GM12891 (cell line): ENCODE data around the gene GSG1.

ENCODE experiments used
- POLR2A ChIP-seq: IDR thresholded peaks from 2 replicates; pipeline ENCODE4 v1.6.1; 2011; ENCODE audit warnings: low read depth, low read length, control low read depth
- POLR2AphosphoS5 ChIP-seq: IDR thresholded peaks from 2 replicates; pipeline ENCODE4 v1.6.1; 2011; ENCODE audit warnings: low read depth, low read length, control low read depth
- TAF1 ChIP-seq: IDR thresholded peaks from 2 replicates; pipeline ENCODE4 v1.6.1; 2011; ENCODE audit warnings: low read depth, low read length, control low read depth

- no peak for TF ChIP-seq POLR2AphosphoS5
- no peak for TF ChIP-seq POLR2A
- TF ChIP-seq TAF1 = no peak
Measured at GRCh38 chr12:13095266-13095995, 8.0 kb downstream of the GSG1 start.
